ENCODE measurements around the gene WNK2.
"Not testable (repeated sequence)": the region's sequence is repeated elsewhere in the genome, so short reads cannot be mapped to it uniquely, and the experiment has no call there.

The WNK2 gene

DNA sequence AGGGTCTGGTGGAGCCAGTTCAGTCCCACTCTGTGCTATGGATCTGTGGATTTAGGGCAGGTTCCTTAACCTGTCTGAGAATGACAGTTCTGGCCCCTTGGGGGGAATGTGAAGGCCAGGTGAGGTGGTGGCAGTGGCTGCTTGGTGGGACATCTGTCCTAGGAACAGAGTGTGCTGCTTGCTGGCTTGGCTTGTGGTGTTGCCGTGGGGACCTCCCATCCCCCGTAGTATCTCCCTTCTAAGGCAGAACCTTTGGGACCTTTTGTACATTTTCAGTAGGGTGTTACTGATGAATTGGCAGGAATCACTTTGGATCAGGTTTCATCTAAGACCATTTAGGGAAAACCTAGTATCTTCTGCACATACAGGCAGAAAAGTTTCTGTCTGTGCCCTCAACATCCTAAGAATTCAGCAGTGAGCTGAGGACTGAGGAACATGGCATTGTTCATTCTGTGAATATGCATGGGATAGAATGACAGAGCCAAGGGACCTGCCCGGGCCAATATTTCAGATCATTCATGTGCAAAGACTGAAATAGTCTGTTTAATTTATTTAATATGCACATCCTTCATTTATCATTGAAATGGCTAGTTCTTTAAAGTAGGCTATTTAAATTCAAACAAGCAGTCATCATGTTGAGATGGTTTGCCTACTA, 64.6 kb downstream of the WNK2 start:
- no peak overlapping the region for H3K9ac ChIP-seq
- no peak overlapping the region for H3K27ac ChIP-seq
- no peaks in the 10 kb centered on the region for H3K79me2 ChIP-seq (ENCODE audit: insufficient read depth, low read depth)
- H3K27me3 ChIP-seq (ENCODE audit: insufficient read depth, low read depth): no peaks in the 10 kb centered on the region
- no peak overlapping the region for H2AFZ ChIP-seq (ENCODE audit: low read depth)
- no peak overlapping the region for H3K4me2 ChIP-seq
- TF ChIP-seq, protein P1, sequence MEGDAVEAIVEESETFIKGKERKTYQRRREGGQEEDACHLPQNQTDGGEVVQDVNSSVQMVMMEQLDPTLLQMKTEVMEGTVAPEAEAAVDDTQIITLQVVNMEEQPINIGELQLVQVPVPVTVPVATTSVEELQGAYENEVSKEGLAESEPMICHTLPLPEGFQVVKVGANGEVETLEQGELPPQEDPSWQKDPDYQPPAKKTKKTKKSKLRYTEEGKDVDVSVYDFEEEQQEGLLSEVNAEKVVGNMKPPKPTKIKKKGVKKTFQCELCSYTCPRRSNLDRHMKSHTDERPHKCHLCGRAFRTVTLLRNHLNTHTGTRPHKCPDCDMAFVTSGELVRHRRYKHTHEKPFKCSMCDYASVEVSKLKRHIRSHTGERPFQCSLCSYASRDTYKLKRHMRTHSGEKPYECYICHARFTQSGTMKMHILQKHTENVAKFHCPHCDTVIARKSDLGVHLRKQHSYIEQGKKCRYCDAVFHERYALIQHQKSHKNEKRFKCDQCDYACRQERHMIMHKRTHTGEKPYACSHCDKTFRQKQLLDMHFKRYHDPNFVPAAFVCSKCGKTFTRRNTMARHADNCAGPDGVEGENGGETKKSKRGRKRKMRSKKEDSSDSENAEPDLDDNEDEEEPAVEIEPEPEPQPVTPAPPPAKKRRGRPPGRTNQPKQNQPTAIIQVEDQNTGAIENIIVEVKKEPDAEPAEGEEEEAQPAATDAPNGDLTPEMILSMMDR (conservative IDR thresholded peaks at IDR 0.05; ENCODE audit: low read depth, low read length): no peak
- no peaks in the 10 kb centered on the region for H4K20me1 ChIP-seq (ENCODE audit: insufficient read depth)
- H3K4me1 ChIP-seq (ENCODE audit: low read depth, poor library complexity, severe bottlenecking): peaks cover 4% of the 10 kb centered on the region
- no peak overlapping the region for H3K4me3 ChIP-seq (IDR thresholded peaks at IDR 0.05; ENCODE audit: insufficient read depth, low read depth, low read length)
- no peaks in the 10 kb centered on the region for H3K36me3 ChIP-seq (ENCODE audit: insufficient read depth)

DNA sequence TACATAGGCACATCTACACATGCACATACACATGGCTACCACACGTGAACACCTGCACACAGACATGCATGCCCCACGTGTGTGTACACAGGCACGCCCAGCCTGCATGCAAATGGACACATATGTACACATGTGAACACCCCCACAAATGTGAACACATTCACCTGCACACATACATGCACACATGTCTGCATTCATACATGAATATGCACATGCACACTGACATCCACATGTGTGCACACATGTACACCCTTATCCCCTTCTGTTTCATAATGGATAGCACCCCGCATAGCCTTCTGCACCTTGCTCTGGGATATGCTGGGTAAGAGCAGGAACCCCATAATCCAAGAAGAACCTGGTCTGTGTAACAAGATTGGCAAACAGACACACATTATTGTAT, 66.2 kb downstream of the WNK2 start:
- Histone ChIP-seq H3K36me3 (ENCODE audit: insufficient read depth) (no peaks in the 10 kb centered on the region), H4K20me1 (ENCODE audit: insufficient read depth) (no peaks in the 10 kb centered on the region), H3K4me1 (ENCODE audit: low read depth, poor library complexity, severe bottlenecking) (peaks cover 4% of the 10 kb centered on the region), H3K79me2 (ENCODE audit: insufficient read depth, low read depth) (no peaks in the 10 kb centered on the region), H2AFZ (ENCODE audit: low read depth) (no peak overlapping the region), H3K4me3 (IDR thresholded peaks at IDR 0.05; ENCODE audit: insufficient read depth, low read depth, low read length) (no peak overlapping the region), H3K9ac (no peak overlapping the region), H3K4me2 (no peak overlapping the region), H3K27ac (no peak overlapping the region), H3K27me3 (ENCODE audit: insufficient read depth, low read depth) (no peaks in the 10 kb centered on the region)
- TF ChIP-seq, protein P1 (conservative IDR thresholded peaks at IDR 0.05; ENCODE audit: low read depth, low read length): no peak

DNA sequence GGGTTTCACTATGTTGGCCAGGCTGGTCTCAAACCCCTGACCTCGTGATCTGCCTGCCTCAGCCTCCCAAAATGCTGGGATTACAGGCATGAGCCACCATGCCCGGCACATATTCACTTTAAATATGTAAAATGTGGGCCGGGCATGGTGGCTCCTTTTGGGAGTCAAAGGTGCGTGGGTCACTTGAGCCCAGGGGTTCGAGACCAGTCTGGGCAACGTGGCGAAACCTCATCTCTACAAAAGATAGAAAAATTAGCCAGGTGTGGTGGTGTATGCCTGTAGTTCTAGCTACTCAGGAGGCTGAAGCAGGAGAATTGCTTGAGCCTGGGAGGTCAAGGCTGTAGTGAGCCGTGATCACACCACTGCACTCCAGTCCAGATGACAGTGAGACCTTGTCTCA, 67.4 kb downstream of the WNK2 start:
- not testable (repeated sequence) for H4K20me1 ChIP-seq (ENCODE audit: insufficient read depth); H3K27ac ChIP-seq; H3K36me3 ChIP-seq (ENCODE audit: insufficient read depth); H3K4me3 ChIP-seq (IDR thresholded peaks at IDR 0.05; ENCODE audit: insufficient read depth, low read depth, low read length); H3K4me1 ChIP-seq (ENCODE audit: low read depth, poor library complexity, severe bottlenecking); H2AFZ ChIP-seq (ENCODE audit: low read depth); H3K9ac ChIP-seq; H3K27me3 ChIP-seq (ENCODE audit: insufficient read depth, low read depth); H3K79me2 ChIP-seq (ENCODE audit: insufficient read depth, low read depth); H3K4me2 ChIP-seq

DNA sequence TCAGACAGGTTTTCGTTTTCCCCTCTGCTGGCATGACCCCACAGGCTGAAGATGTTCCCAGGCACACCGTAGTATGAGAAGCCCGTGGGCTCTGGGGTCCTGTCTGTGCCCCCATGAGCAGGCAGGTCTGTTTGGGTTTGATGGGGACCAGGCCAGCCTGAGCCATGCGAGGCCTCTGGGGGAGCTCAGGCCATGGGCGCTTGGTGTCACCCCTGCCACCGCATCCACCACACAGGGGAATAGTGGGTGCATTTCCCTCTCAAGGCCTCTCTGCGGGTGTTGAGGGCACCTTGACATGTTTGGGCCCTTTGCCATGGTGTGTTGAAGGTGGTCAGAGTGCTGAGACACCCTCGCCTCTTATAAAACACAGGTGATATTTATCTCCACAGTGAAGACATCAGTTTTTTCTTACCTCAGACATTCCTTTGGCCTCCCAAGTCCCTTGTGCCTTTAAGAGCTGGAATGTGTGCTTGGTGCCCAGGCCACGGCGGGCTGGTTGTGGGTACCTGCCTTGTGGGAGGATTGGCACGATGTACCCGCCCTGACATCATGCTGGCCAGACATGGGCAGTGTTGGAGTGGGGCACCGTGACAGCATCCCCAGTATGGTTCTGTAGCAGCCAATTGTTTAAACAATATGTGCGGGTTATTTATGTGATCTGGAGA, 68.3 kb downstream of the WNK2 start:
- no peak overlapping the region for H3K27ac ChIP-seq
- H3K4me3 ChIP-seq (IDR thresholded peaks at IDR 0.05; ENCODE audit: insufficient read depth, low read depth, low read length): no peak overlapping the region
- no peak overlapping the region for H2AFZ ChIP-seq (ENCODE audit: low read depth)
- H3K9ac ChIP-seq: no peak overlapping the region
- H3K4me2 ChIP-seq: no peak overlapping the region
- no peaks in the 10 kb centered on the region for H3K36me3 ChIP-seq (ENCODE audit: insufficient read depth)
- no peaks in the 10 kb centered on the region for H3K27me3 ChIP-seq (ENCODE audit: insufficient read depth, low read depth)
- no peaks in the 10 kb centered on the region for H3K79me2 ChIP-seq (ENCODE audit: insufficient read depth, low read depth)
- no peaks in the 10 kb centered on the region for H4K20me1 ChIP-seq (ENCODE audit: insufficient read depth)
- TF ChIP-seq, protein P1 (conservative IDR thresholded peaks at IDR 0.05; ENCODE audit: low read depth, low read length): no peak
- peaks cover 4% of the 10 kb centered on the region for H3K4me1 ChIP-seq (ENCODE audit: low read depth, poor library complexity, severe bottlenecking)

Measured in KMS-11 (cell line).